Measurements from ENCODE around the gene SLC46A3.
A peak's percentile ranks its signal among the peaks of the same experiment; 100 is the strongest.
"Not testable (repeated sequence)": the region's sequence is repeated elsewhere in the genome, so short reads cannot be mapped to it uniquely, and the experiment has no call there.

The SLC46A3 gene

DNA sequence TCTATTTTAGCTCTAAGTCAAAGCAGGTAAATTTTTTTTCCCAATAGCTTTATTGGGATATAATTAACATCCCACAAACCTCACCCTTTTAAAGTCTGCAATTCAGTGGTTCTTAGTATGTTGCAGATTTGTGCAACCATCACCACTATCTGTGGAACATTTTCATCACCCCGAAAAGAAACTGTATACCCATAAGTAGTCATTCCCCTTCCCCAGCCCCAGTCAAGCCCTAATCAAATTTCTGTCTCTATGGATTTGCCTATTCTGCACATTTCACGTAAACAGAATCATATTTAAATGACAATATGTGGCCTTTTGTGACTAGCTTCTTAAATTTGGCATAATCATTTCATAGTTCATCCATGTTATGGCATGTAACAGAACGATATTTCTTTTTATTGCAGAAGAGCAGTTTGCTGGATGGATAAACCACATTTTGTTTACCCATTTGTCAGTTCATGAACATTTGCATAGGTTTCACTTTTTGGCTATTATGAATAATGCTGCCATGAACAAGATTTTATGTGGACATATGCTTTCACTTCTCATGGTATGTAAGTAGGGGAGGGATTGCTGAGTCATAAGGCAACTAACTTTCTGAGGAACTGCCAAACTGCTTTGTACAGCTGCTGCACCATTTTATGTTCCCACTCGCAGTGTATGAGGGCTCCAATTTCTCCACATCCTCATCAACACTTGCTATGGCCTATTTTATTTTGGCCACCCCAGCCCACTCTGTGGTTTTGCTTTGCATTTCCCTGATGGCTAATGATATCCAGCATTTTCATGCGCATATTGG is 10.9 kb downstream of the SLC46A3 start:
- TF ChIP-seq, protein P1, sequence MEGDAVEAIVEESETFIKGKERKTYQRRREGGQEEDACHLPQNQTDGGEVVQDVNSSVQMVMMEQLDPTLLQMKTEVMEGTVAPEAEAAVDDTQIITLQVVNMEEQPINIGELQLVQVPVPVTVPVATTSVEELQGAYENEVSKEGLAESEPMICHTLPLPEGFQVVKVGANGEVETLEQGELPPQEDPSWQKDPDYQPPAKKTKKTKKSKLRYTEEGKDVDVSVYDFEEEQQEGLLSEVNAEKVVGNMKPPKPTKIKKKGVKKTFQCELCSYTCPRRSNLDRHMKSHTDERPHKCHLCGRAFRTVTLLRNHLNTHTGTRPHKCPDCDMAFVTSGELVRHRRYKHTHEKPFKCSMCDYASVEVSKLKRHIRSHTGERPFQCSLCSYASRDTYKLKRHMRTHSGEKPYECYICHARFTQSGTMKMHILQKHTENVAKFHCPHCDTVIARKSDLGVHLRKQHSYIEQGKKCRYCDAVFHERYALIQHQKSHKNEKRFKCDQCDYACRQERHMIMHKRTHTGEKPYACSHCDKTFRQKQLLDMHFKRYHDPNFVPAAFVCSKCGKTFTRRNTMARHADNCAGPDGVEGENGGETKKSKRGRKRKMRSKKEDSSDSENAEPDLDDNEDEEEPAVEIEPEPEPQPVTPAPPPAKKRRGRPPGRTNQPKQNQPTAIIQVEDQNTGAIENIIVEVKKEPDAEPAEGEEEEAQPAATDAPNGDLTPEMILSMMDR (IDR thresholded peaks at IDR 0.05; ENCODE audit: low read length, missing control alignments) = no peak
- no peak overlapping the region for H3K4me3 ChIP-seq (replicated peaks; ENCODE audit: low read depth, low read length)
- DNase-seq (ENCODE audit: low read depth) = peak; percentile 82

DNA sequence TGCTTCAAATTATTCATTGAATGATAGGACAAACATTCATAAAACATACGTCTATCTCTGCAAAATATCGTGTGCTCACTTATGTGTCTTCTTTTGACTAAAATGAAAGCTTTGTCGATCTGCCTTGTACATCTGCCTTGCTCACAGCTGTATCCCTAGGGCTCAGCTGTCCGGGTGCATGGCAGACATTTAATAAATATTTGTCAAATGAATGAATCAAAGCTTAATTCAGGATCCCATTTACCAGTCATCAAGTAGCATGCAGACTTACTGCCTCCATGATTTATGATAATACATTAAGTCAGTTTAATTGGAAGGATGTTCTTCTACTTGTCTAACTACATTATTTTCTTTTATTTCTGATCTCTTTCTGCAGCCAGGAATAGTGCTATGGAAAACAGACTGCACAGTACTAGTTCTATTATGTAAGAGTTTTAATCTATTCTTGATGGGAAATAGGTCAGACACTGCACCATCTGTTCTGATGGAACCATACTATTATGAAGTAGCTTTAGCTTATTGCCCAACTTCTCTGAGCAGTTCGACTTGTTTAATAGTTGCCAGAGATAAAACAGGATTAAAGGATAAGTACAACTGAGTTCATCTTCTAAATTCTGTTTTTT is 13.2 kb downstream of the SLC46A3 start:
- no peak overlapping the region for H3K4me3 ChIP-seq (replicated peaks; ENCODE audit: low read depth, low read length)
- TF ChIP-seq, protein P1 (IDR thresholded peaks at IDR 0.05; ENCODE audit: low read length, missing control alignments) = no peak
- DNase-seq (ENCODE audit: low read depth) = peak; percentile 66

DNA sequence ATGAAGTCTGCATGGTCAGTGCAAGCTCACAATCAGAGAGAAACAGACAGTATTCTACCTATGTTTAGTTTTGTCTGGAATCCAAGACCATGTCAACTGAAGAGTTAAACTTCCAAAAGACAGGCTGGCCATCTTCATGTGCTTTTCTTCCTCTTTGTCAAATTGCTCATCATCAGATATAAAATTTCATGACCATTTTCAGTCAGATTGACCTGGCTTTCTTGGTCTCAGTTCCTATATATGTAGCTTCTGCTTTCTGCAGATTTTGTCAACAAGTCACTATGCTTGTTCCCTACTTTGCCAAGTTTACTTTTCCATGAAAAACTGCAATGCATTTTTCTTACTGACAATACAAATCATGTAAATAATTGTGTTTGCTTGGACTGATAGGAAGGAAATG is 13.9 kb downstream of the SLC46A3 start:
- DNase-seq (ENCODE audit: low read depth) = no peak
- TF ChIP-seq, protein P1 (IDR thresholded peaks at IDR 0.05; ENCODE audit: low read length, missing control alignments) = no peak
- no peak overlapping the region for H3K4me3 ChIP-seq (replicated peaks; ENCODE audit: low read depth, low read length)

DNA sequence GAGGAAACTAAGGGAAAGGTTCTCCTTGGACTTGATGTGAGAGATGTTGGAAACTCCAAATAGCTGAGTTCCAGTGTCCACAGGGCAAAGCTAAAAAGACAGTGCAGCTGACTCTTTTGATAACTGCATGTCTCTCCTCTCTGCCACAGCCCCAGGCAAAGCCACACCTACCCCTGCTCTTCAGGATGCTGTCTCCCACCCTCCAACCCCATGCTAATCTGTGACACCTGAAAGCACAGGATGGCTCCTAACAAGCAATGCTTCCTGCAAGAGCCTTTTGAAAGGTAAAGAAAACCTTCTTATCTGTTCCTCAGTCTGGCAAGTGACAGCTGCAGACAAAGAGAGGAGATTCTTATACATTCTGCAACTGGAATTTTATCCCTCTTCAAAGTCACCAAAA is 14.5 kb downstream of the SLC46A3 start:
- no peak overlapping the region for H3K4me3 ChIP-seq (replicated peaks; ENCODE audit: low read depth, low read length)
- no peak for DNase-seq (ENCODE audit: low read depth)
- TF ChIP-seq, protein P1 (IDR thresholded peaks at IDR 0.05; ENCODE audit: low read length, missing control alignments) = no peak

DNA sequence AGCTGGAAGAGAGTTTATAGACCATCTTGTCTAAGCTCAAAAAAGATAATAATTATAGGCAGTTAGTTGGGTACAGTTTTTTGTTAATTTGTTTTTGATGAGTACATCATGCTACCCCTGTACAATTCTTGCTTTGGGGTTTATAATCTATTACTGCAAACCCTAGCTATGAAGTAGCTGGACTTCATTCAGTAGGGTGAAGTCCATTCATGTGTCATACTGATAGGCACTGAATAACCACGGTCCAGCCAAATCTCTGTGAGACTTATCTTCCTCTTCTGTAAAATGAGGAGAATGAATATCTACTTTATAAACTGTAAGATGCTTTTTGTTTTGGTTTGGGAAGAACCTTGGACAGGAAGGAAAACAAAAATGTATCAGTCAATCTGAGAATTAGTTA is 19.5 kb downstream of the SLC46A3 start:
- H3K4me3 ChIP-seq (replicated peaks; ENCODE audit: low read depth, low read length) = no peak overlapping the region
- DNase-seq (ENCODE audit: low read depth) = no peak
- TF ChIP-seq, protein P1 (IDR thresholded peaks at IDR 0.05; ENCODE audit: low read length, missing control alignments) = no peak

DNA sequence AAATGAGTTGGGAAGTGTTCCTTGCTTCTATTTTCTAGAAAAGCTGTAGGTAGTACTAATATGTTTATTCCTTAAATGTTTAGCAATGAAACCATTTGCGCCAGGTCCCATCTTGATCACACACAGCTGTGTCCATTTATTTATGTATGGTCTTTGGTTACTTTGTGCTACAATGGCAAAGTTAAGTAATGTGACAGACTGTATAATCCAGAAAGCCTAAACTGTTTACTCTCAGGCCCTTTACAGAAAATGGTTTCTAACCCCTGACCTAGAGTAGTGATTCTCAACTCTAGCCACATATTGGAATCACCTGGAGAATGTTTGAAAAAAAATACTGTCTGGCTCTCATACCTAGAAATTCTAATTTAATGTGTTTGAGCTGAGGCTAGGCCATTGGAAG is 21.3 kb downstream of the SLC46A3 start:
- TF ChIP-seq, protein P1 (IDR thresholded peaks at IDR 0.05; ENCODE audit: low read length, missing control alignments) = no peak
- no peak overlapping the region for H3K4me3 ChIP-seq (replicated peaks; ENCODE audit: low read depth, low read length)
- no peak for DNase-seq (ENCODE audit: low read depth)

DNA sequence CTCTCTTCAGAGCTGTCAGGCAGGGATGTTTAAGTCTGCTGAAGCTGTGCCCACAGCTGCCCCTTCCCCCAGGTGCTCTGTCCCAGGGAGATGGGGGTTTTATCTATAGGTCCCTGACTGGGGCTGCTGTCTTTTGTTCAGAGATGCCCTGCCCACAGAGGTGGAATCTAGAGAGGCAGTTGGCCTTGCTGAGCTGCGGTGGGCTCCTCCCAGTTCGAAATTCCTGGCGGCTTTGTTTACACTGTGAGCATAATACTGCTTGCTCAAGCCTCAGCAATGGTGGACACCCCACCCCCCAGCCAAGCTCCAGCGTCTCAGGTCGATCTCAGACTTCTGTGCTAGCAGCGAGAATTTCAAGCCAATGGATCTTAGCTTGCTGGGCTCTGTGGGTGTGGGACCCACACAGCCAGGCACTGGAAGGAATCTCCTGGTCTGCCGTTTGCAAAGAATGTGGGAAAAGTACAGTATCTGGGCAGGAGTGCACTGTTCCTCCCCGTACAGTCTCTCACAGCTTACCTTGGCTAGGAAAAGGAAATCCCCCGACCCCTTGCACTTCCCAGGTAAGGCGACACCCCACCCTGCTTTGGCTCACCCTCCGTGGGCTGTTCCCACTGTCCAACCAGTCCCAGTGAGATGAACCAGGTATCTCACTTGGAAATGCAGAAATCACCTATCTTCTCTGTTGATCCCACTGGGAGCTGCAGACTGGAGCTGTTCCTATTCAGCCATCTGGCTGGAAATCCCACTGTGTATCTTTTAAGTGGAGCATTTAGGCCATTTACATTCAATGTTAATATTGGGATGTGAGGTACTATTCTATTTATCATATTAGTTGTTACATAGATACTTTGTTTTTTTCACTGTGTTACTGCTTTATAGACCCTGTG is 24.9 kb downstream of the SLC46A3 start:
- DNase-seq (ENCODE audit: low read depth) = peak; percentile 55
- not testable (repeated sequence) for H3K4me3 ChIP-seq (replicated peaks; ENCODE audit: low read depth, low read length)

Data from fibroblast of pulmonary artery (primary cell).